SJSA1 (cell line): Measurements from ENCODE around the gene MBL2. TPM values are rescaled to one million over a fixed set of nuclear protein-coding genes. Genes with fewer than 3 reads are reported as not detected.
A peak's percentile ranks its signal among the peaks of the same experiment; 100 is the strongest.

Experiments used
- DNase-seq, 2 experiments: peaks; one replicate each; pipeline ENCODE4 v3.0.0-alpha.2; 2015 to 2020; ENCODE audit warnings: low spot score in 2 of 2, low read depth in 1 of 2
- H3K27ac ChIP-seq: fragments of 250-450 bp; sonication (Bioruptor Pico); 2 replicates; pipeline ENCODE4 v1.5.1; 2020; ENCODE audit warnings: mild to moderate bottlenecking, moderate library complexity
- H3K27me3 ChIP-seq: fragments of 250-450 bp; sonication (Bioruptor Pico); replicated peaks from 2 replicates; pipeline ENCODE4 v1.5.1; 2020; ENCODE audit warnings: mild to moderate bottlenecking, moderate library complexity
- H3K36me3 ChIP-seq: fragments of 250-450 bp; sonication (Bioruptor Pico); 2 replicates; pipeline ENCODE4 v1.5.1; 2020; ENCODE audit warnings: mild to moderate bottlenecking
- H3K4me1 ChIP-seq: fragments of 250-450 bp; sonication (Bioruptor Pico); replicated peaks from 2 replicates; pipeline ENCODE4 v1.6.1; 2021; ENCODE audit warnings: mild to moderate bottlenecking
- H3K4me3 ChIP-seq: fragments of 250-450 bp; sonication (Bioruptor Pico); 2 replicates; pipeline ENCODE4 v1.5.1; 2020; ENCODE audit warnings: mild to moderate bottlenecking
- H3K9me3 ChIP-seq: fragments of 250-450 bp; sonication (Bioruptor Pico); replicated peaks from 2 replicates; pipeline ENCODE4 v1.5.1; 2020; ENCODE audit warnings: mild to moderate bottlenecking
- total RNA-seq: library from RNA; depleted of rRNA; stranded (reverse); fragments of >200 nt; shearing (Covaris generic); gene quantifications from 2 replicates; pipeline ENCODE4 v1.2.3, GENCODE V29; 2014

MBL2 gene
- total RNA-seq, 1 experiment from 2014 or later = not detected

DNA sequence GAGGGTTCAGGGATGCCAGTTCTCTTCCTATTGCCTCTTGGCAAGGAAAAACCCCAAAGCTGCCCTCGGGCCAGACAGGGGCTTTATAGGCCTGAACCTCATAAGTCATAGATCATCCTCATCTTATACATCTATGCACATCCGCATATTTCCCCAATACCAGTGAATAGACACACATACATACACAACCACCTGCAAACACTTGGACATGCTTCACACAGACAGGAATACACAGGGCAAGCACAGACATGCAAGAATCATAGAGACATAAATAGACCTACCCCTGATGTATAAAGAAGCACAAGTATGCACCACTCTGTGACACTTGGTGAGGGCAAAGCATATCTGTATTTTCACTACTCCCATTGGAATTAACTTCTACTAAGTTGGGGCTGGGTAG lies 30.7 kb downstream of the MBL2 start:
- Histone ChIP-seq H3K4me1 (no peaks in the 10 kb centered on the region), H3K36me3 (no peaks in the 10 kb centered on the region), H3K4me3 (no peak overlapping the region)

DNA sequence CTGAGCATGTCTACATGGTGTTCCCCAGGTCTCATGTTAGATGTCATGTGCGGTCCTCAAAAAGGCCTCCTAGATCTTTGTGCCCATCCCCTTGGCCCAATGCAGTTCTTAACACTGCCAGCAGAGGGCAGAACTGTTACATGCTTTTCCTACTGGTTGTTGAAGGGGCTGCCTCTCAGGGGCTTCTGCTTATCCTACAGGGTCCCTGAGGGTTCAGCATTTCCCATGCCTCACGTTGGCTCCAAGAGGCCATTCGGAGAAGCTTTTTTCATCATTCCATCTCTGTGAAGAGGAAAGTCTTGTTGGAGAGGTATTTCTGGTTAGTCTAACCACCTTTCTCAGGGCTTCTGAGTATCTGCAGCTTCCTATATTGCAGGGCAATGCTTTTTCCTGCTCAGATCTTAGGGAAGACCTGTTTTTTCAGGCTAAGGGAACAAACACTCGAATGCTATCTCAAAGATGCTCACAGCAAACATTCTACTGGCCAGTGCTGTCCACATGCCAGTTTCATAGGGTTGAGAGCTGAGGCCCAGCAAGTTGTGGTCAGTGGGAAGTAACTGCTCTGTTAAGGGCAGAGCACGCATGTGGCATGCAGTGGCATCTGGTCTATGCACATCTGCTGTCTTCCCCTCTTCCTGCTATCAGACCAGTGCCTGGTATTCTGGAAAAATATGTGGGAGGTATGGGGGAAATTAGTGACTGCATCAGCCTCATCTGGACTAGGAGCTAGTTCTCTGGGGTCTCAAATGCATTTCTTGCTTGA lies 31.5 kb downstream of the MBL2 start:
- DNase-seq = peak in 1 of 2 experiments; percentile 34
- H3K36me3 ChIP-seq = no peaks in the 10 kb centered on the region
- no peaks in the 10 kb centered on the region for H3K27me3 ChIP-seq
- no peak overlapping the region for H3K4me3 ChIP-seq
- no peak overlapping the region for H3K27ac ChIP-seq
- no peaks in the 10 kb centered on the region for H3K9me3 ChIP-seq
- no peaks in the 10 kb centered on the region for H3K4me1 ChIP-seq

More for the DNA sequence above, 30.7 kb downstream of the MBL2 start:
- Histone ChIP-seq H3K27ac (no peak overlapping the region), H3K9me3 (no peaks in the 10 kb centered on the region), H3K27me3 (no peaks in the 10 kb centered on the region)
- DNase-seq = no peak

GRCh38 chr10:52740155-52740549 lies 32.4 kb downstream of the MBL2 start:
- no peak for DNase-seq
- no peaks in the 10 kb centered on the region for H3K36me3 ChIP-seq
- no peak overlapping the region for H3K4me3 ChIP-seq
- H3K4me1 ChIP-seq = no peaks in the 10 kb centered on the region
- H3K27ac ChIP-seq = no peak overlapping the region
- H3K9me3 ChIP-seq = no peaks in the 10 kb centered on the region
- H3K27me3 ChIP-seq = no peaks in the 10 kb centered on the region

- H3K27me3 ChIP-seq = no peaks in the 10 kb centered on the region
- no peaks in the 10 kb centered on the region for H3K9me3 ChIP-seq
- H3K4me3 ChIP-seq = no peak overlapping the region
- H3K36me3 ChIP-seq = no peaks in the 10 kb centered on the region
- H3K4me1 ChIP-seq = no peaks in the 10 kb centered on the region
- H3K27ac ChIP-seq = no peak overlapping the region
- no peak for DNase-seq
Measured at GRCh38 chr10:52739380-52740154, 33.0 kb downstream of the MBL2 start.

DNA sequence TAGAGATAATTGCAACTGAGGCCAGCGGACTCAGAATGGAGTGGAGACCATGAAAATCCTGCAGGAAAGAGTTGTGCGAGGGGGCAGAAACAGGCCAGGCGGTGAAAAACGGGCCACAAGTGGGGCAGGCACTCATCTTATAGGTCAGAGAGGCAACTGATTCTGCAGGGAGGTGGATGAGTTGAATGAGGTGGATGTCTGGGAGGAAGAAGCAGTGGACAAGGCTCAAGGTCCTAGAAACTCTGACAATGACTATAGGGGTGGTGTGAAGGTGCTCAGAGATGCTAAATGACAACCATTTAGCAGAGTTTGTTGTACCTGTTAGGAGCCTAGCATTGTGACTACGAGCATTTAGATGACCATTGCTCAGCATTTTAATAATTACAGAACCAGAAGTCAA lies 33.6 kb downstream of the MBL2 start:
- Histone ChIP-seq H3K4me3 (no peak overlapping the region), H3K9me3 (no peaks in the 10 kb centered on the region), H3K27ac (no peak overlapping the region), H3K4me1 (no peaks in the 10 kb centered on the region), H3K36me3 (no peaks in the 10 kb centered on the region), H3K27me3 (no peaks in the 10 kb centered on the region)
- no peak for DNase-seq

GRCh38 chr10:52729271-52730104 lies 43.1 kb downstream of the MBL2 start:
- no peaks in the 10 kb centered on the region for H3K36me3 ChIP-seq
- H3K4me3 ChIP-seq = no peak overlapping the region
- no peak overlapping the region for H3K27ac ChIP-seq
- no peaks in the 10 kb centered on the region for H3K27me3 ChIP-seq
- H3K9me3 ChIP-seq = no peaks in the 10 kb centered on the region
- H3K4me1 ChIP-seq = no peaks in the 10 kb centered on the region
- peak in 1 of 2 experiments; percentile 15 for DNase-seq

- Histone ChIP-seq H3K27ac (no peak overlapping the region), H3K9me3 (no peaks in the 10 kb centered on the region), H3K4me1 (no peaks in the 10 kb centered on the region), H3K4me3 (no peak overlapping the region), H3K27me3 (no peaks in the 10 kb centered on the region), H3K36me3 (no peaks in the 10 kb centered on the region)
- no peak for DNase-seq
Measured at GRCh38 chr10:52720018-52720417, 52.6 kb downstream of the MBL2 start.
